HepG2 (cell line): ENCODE data around the gene CABLES2. TPM values are rescaled to one million over a fixed set of nuclear protein-coding genes. Genes with fewer than 3 reads are reported as not detected.

Experiments used
- ELF3 ChIP-seq: IDR thresholded peaks from 2 replicates; pipeline ENCODE4 v1.6.1; 2016; ENCODE audit warnings: missing genetic modification reagents, missing compliant biosample characterization
- GATA4 ChIP-seq: sonication (generic); IDR thresholded peaks from 2 replicates; pipeline ENCODE4 v1.6.1; 2016; ENCODE audit warnings: antibody characterized with exemption, low read depth, borderline replicate concordance
- HMG20B ChIP-seq: conservative IDR thresholded peaks from 2 replicates; pipeline ENCODE4 v1.6.1; 2016; ENCODE audit warnings: missing genetic modification reagents, missing compliant biosample characterization
- HOXA3 ChIP-seq: sonication (generic); formaldehyde crosslinking; IDR thresholded peaks from 2 replicates; pipeline ENCODE4 v1.5.0; 2020; ENCODE audit warnings: missing genetic modification reagents
- KDM5A ChIP-seq: fragments of 200-600 bp; sonication (generic); IDR thresholded peaks from 2 replicates; pipeline ENCODE4 v1.7.0; 2018; ENCODE audit warnings: antibody characterized with exemption, mild to moderate bottlenecking, low read length, borderline replicate concordance
- NR2C2 ChIP-seq: sonication (generic); formaldehyde crosslinking; IDR thresholded peaks from 2 replicates; pipeline ENCODE4 v1.4.0; 2020; ENCODE audit warnings: missing genetic modification reagents, mild to moderate bottlenecking, moderate library complexity, borderline replicate concordance
- PATZ1 ChIP-seq: sonication (generic); formaldehyde crosslinking; IDR thresholded peaks from 2 replicates; pipeline ENCODE4 v1.4.0; 2020; ENCODE audit warnings: missing genetic modification reagents
- PITX1 ChIP-seq: sonication (generic); formaldehyde crosslinking; IDR thresholded peaks from 2 replicates; pipeline ENCODE4 v1.5.1; 2020; ENCODE audit warnings: mild to moderate bottlenecking, missing genetic modification reagents
- RBM22 ChIP-seq: fragments of 200-400 bp; formaldehyde crosslinking; optimal IDR thresholded peaks from 2 replicates; pipeline ENCODE3; 2017; ENCODE audit warnings: mild to moderate bottlenecking, low read length, moderate library complexity
- SOX13 ChIP-seq, 3 experiments: fragments of 450-650 bp in 1 of 3; sonication (generic) in 1 of 3; formaldehyde crosslinking in 1 of 3; IDR thresholded peaks in 2 of 3; conservative IDR thresholded peaks in 1 of 3; 2 replicates each; pipeline versions ENCODE4 v1.5.0 to v1.6.1; 2016 to 2020; ENCODE audit warnings: antibody characterized with exemption in 1 of 3, mild to moderate bottlenecking in 1 of 3, missing compliant biosample characterization in 1 of 3, missing genetic modification reagents in 1 of 3, moderate library complexity in 1 of 3
- SP5 ChIP-seq: IDR thresholded peaks from 2 replicates; pipeline ENCODE4 v1.6.1; 2016; ENCODE audit warnings: low read depth, borderline replicate concordance
- ZEB1 ChIP-seq: IDR thresholded peaks from 2 replicates; pipeline ENCODE4 v1.6.1; 2012; ENCODE audit warnings: mild to moderate bottlenecking, low read depth, inconsistent platforms; ENCODE audit not compliant: insufficient replicate concordance
- ZNF281 ChIP-seq: sonication (generic); formaldehyde crosslinking; IDR thresholded peaks from 2 replicates; pipeline ENCODE4 v1.4.0; 2020; ENCODE audit warnings: missing genetic modification reagents, borderline replicate concordance
- ZNF296 ChIP-seq: sonication (generic); formaldehyde crosslinking; conservative IDR thresholded peaks from 2 replicates; pipeline ENCODE4 v1.5.0; 2020; ENCODE audit warnings: mild to moderate bottlenecking, missing genetic modification reagents
- ZNF547 ChIP-seq: sonication (generic); formaldehyde crosslinking; IDR thresholded peaks from 2 replicates; pipeline ENCODE4 v1.5.1; 2020; ENCODE audit warnings: mild to moderate bottlenecking, missing genetic modification reagents
- ZNF569 ChIP-seq: sonication (generic); formaldehyde crosslinking; IDR thresholded peaks from 2 replicates; pipeline ENCODE4 v1.5.0; 2020; ENCODE audit warnings: mild to moderate bottlenecking, missing genetic modification reagents, moderate library complexity, borderline replicate concordance
- polyA plus RNA-seq, 8 experiments: library from polyadenylated mRNA; depleted of rRNA in 3 of 8; stranded (reverse) in 7 of 8; unstranded in 1 of 8; fragments of >200 nt; fragmentation: Illumina TruSeq in 4 of 8; extraction: Trizol in 4 of 8; gene quantifications; 2 replicates each; pipeline versions ENCODE4 v1.2.1 to v1.2.3, GENCODE V29; 2011 to 2016; ENCODE audit warnings: low read depth in 4 of 8, missing spikeins in 1 of 8, mixed read lengths in 1 of 8; ENCODE audit not compliant: insufficient read depth in 1 of 8
- total RNA-seq, 5 experiments: library from RNA; depleted of rRNA; stranded (reverse); fragments of >200 nt; fragmentation: Illumina TruSeq; extraction: Trizol; gene quantifications; 2 replicates each; pipeline ENCODE4 v1.2.3, GENCODE V29; 2016; ENCODE audit warnings: low read depth in 1 of 5
- TF ChIP-seq, protein P1 (sequence below): sonication (generic); formaldehyde crosslinking; conservative IDR thresholded peaks from 2 replicates; pipeline ENCODE4 v1.4.0; 2020; ENCODE audit warnings: missing genetic modification reagents
- TF ChIP-seq, protein P2 (sequence below): IDR thresholded peaks from 2 replicates; pipeline ENCODE4 v1.6.1; 2016; ENCODE audit warnings: low read depth, missing genetic modification reagents, missing compliant biosample characterization

CABLES2 gene
- total and polyA plus RNA-seq, 2 of the 13 experiments (the other 11 are each of a cell fraction or from before 2014, with no cell fraction given): 5.2 to 9.7 TPM

DNA sequence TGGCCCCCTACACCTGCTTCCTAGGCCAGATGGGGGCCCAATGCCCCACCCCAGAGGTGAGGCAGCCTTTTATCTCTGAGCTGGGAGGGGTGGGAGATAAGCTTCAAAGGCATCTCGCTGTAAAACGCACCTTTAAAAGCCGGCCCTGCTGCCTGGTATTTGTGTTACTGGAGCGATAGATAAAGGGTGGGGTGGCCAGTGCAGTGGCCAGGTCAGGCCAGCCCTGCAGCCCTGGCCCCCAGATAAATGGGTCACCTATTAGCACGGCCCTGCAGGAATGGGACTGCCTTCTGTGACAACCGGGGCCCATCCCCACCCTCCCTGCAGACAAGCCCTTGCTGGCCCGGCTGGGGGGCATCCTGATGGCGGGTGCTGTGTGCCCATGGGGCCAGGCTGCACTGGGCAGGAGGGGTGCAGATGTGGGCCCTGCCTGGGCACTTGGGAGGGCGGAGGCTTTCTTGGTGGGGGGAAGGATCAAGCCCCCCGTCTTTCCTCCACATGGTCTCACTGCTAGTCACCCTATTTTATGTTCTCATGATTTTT lies 23.3 kb upstream of the CABLES2 start (continued):
- TF ChIP-seq SP5 (peak; percentile 92; the same call in 1 of the 2 replicates), PITX1 (CRISPR knock-in tag) (peak; percentile 89), ZNF547 (CRISPR knock-in tag) (no peak), ZNF296 (CRISPR knock-in tag) (peak; percentile 74; the same call in 1 of the 2 replicates), GATA4 (peak; percentile 88; the same call in 1 of the 2 replicates), ZNF569 (CRISPR knock-in tag) (no peak), ZNF281 (CRISPR knock-in tag) (no peak), HOXA3 (CRISPR knock-in tag) (0 out of 2 replicates have a peak, but pooled peaks have one; percentile 41), NR2C2 (no peak), KDM5A (no peak), ZEB1 (peak; percentile 76), PATZ1 (CRISPR knock-in tag) (peak; percentile 98), ELF3 (no peak), HMG20B (CRISPR knock-in tag) (0 out of 2 replicates have a peak, but pooled peaks have one; percentile 25), RBM22 (no peak), SOX13 (IDR thresholded peaks at IDR 0.05) (no peak), SOX13 (CRISPR knock-in tag; conservative IDR thresholded peaks at IDR 0.05 in 1 of 2, IDR thresholded peaks at IDR 0.05 in 1 of 2) (peak in 1 of 2 experiments; percentile 55; a peak in 2 of 4 replicates)
- TF ChIP-seq, protein P1, sequence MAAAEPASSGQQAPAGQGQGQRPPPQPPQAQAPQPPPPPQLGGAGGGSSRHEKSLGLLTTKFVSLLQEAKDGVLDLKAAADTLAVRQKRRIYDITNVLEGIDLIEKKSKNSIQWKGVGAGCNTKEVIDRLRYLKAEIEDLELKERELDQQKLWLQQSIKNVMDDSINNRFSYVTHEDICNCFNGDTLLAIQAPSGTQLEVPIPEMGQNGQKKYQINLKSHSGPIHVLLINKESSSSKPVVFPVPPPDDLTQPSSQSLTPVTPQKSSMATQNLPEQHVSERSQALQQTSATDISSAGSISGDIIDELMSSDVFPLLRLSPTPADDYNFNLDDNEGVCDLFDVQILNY (CRISPR knock-in tag): no peak
- TF ChIP-seq, protein P2, sequence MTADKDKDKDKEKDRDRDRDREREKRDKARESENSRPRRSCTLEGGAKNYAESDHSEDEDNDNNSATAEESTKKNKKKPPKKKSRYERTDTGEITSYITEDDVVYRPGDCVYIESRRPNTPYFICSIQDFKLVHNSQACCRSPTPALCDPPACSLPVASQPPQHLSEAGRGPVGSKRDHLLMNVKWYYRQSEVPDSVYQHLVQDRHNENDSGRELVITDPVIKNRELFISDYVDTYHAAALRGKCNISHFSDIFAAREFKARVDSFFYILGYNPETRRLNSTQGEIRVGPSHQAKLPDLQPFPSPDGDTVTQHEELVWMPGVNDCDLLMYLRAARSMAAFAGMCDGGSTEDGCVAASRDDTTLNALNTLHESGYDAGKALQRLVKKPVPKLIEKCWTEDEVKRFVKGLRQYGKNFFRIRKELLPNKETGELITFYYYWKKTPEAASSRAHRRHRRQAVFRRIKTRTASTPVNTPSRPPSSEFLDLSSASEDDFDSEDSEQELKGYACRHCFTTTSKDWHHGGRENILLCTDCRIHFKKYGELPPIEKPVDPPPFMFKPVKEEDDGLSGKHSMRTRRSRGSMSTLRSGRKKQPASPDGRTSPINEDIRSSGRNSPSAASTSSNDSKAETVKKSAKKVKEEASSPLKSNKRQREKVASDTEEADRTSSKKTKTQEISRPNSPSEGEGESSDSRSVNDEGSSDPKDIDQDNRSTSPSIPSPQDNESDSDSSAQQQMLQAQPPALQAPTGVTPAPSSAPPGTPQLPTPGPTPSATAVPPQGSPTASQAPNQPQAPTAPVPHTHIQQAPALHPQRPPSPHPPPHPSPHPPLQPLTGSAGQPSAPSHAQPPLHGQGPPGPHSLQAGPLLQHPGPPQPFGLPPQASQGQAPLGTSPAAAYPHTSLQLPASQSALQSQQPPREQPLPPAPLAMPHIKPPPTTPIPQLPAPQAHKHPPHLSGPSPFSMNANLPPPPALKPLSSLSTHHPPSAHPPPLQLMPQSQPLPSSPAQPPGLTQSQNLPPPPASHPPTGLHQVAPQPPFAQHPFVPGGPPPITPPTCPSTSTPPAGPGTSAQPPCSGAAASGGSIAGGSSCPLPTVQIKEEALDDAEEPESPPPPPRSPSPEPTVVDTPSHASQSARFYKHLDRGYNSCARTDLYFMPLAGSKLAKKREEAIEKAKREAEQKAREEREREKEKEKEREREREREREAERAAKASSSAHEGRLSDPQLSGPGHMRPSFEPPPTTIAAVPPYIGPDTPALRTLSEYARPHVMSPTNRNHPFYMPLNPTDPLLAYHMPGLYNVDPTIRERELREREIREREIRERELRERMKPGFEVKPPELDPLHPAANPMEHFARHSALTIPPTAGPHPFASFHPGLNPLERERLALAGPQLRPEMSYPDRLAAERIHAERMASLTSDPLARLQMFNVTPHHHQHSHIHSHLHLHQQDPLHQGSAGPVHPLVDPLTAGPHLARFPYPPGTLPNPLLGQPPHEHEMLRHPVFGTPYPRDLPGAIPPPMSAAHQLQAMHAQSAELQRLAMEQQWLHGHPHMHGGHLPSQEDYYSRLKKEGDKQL (CRISPR knock-in tag): peak; percentile 35; the same call in 1 of the 2 replicates
